Right lobe of liver (tissue), 4 donors: ENCODE results near the gene POLR1C.

Source experiments
- CTCF ChIP-seq, 4 donors: fragments of 200-600 bp in 3 of 4; fragments of 450-650 bp in 1 of 4; IDR thresholded peaks; one replicate each; pipeline versions ENCODE4 v1.5.1 to v1.8.0; 2016 to 2022; ENCODE audit warnings: antibody characterized with exemption in 4 of 4, mild to moderate bottlenecking in 2 of 4
- POLR2A ChIP-seq: fragments of 450-650 bp; IDR thresholded peaks from one replicate; pipeline ENCODE4 v1.6.1; 2017; ENCODE audit warnings: antibody characterized with exemption, mild to moderate bottlenecking
- donor health status: DM: no; HTN: no; CAD: no.
- donor health status: DM: no; HTN: no; CAD: no.
- donor health status: DM: no; HTN: yes; CAD: no.

- TF ChIP-seq POLR2A (no peak), CTCF (IDR thresholded peaks at IDR 0.05) (no peak)
These were observed 16.0 kb upstream of the POLR1C start for GRCh38 chr6:43500921-43501320.
